ENCODE data around the gene BMPR1A. TPM values are rescaled to one million over a fixed set of nuclear protein-coding genes. Genes with fewer than 3 reads are reported as not detected.

Gene BMPR1A
- total and polyA plus RNA-seq, 2 experiments from 2014 or later = 14.2 to 82.5 TPM

GRCh38 chr10:86953747-86954680 is 197.6 kb downstream of the BMPR1A start:
- Mint-ChIP-seq H3K36me3 (ENCODE audit: low read depth) (peaks cover 39% of the 10 kb centered on the region), H3K4me1 (peaks cover 54% of the 10 kb centered on the region), H3K9me3 (peaks cover 38% of the 10 kb centered on the region), H3K27me3 (ENCODE audit: insufficient read depth, low read depth, poor library complexity) (peaks cover 26% of the 10 kb centered on the region), H3K27ac (peak overlapping the region; percentile 95), H3K4me3 (peak overlapping the region; percentile 54)
- peaks cover 14% of the 10 kb centered on the region; the same call in 1 of the 2 replicates for H3K36me3 ChIP-seq (ENCODE audit: insufficient read depth)
- no peaks in the 10 kb centered on the region for H3K27me3 ChIP-seq (ENCODE audit: insufficient read depth)
- ATAC-seq (peak; percentile 85), DNase-seq (ENCODE audit: low spot score) (peak; percentile 98)
- TF ChIP-seq NANOG (IDR thresholded peaks at IDR 0.05; ENCODE audit: borderline replicate concordance) = no peak
- peak; percentile 84; the same call in 1 of the 2 replicates for TF ChIP-seq ZNF114 (CRISPR knock-in tag; IDR thresholded peaks at IDR 0.05)
- peak; percentile 68; the same call in 1 of the 2 replicates for TF ChIP-seq CREB1 (CRISPR knock-in tag; IDR thresholded peaks at IDR 0.05; ENCODE audit: low read depth)
- TF ChIP-seq, protein P1, sequence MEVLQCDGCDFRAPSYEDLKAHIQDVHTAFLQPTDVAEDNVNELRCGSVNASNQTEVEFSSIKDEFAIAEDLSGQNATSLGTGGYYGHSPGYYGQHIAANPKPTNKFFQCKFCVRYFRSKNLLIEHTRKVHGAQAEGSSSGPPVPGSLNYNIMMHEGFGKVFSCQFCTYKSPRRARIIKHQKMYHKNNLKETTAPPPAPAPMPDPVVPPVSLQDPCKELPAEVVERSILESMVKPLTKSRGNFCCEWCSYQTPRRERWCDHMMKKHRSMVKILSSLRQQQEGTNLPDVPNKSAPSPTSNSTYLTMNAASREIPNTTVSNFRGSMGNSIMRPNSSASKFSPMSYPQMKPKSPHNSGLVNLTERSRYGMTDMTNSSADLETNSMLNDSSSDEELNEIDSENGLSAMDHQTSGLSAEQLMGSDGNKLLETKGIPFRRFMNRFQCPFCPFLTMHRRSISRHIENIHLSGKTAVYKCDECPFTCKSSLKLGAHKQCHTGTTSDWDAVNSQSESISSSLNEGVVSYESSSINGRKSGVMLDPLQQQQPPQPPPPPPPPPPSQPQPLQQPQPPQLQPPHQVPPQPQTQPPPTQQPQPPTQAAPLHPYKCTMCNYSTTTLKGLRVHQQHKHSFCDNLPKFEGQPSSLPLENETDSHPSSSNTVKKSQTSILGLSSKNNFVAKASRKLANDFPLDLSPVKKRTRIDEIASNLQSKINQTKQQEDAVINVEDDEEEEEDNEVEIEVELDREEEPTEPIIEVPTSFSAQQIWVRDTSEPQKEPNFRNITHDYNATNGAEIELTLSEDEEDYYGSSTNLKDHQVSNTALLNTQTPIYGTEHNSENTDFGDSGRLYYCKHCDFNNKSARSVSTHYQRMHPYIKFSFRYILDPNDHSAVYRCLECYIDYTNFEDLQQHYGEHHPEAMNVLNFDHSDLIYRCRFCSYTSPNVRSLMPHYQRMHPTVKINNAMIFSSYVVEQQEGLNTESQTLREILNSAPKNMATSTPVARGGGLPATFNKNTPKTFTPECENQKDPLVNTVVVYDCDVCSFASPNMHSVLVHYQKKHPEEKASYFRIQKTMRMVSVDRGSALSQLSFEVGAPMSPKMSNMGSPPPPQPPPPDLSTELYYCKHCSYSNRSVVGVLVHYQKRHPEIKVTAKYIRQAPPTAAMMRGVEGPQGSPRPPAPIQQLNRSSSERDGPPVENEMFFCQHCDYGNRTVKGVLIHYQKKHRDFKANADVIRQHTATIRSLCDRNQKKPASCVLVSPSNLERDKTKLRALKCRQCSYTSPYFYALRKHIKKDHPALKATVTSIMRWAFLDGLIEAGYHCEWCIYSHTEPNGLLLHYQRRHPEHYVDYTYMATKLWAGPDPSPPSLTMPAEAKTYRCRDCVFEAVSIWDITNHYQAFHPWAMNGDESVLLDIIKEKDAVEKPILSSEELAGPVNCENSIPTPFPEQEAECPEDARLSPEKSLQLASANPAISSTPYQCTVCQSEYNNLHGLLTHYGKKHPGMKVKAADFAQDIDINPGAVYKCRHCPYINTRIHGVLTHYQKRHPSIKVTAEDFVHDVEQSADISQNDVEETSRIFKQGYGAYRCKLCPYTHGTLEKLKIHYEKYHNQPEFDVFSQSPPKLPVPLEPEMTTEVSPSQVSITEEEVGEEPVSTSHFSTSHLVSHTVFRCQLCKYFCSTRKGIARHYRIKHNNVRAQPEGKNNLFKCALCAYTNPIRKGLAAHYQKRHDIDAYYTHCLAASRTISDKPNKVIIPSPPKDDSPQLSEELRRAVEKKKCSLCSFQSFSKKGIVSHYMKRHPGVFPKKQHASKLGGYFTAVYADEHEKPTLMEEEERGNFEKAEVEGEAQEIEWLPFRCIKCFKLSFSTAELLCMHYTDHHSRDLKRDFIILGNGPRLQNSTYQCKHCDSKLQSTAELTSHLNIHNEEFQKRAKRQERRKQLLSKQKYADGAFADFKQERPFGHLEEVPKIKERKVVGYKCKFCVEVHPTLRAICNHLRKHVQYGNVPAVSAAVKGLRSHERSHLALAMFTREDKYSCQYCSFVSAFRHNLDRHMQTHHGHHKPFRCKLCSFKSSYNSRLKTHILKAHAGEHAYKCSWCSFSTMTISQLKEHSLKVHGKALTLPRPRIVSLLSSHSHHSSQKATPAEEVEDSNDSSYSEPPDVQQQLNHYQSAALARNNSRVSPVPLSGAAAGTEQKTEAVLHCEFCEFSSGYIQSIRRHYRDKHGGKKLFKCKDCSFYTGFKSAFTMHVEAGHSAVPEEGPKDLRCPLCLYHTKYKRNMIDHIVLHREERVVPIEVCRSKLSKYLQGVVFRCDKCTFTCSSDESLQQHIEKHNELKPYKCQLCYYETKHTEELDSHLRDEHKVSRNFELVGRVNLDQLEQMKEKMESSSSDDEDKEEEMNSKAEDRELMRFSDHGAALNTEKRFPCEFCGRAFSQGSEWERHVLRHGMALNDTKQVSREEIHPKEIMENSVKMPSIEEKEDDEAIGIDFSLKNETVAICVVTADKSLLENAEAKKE (CRISPR knock-in tag; IDR thresholded peaks at IDR 0.05) = peak; percentile 73
- TF ChIP-seq ZNF331 (CRISPR knock-in tag; IDR thresholded peaks at IDR 0.05; ENCODE audit: low read depth) = peak; percentile 19; the same call in 1 of the 2 replicates
- H3K79me2 ChIP-seq (replicated peaks; ENCODE audit: insufficient read depth) = no peaks in the 10 kb centered on the region
- H3K27ac ChIP-seq (ENCODE audit: low read depth) = peak overlapping the region; percentile 96
- no peaks in the 10 kb centered on the region for H3K9me2 ChIP-seq (ENCODE audit: insufficient read depth)
- peak overlapping the region; percentile 47 for H3K4me3 ChIP-seq
- H3F3A ChIP-seq (replicated peaks; ENCODE audit: low read depth) = peaks cover 15% of the 10 kb centered on the region
- peak overlapping the region; percentile 83; the same call in 1 of the 2 replicates for H2AFZ ChIP-seq
- peak overlapping the region; percentile 78 for H3K4me2 ChIP-seq
- no peaks in the 10 kb centered on the region for H4K20me1 ChIP-seq (replicated peaks; ENCODE audit: insufficient read depth)
- peaks cover 57% of the 10 kb centered on the region for H3K4me1 ChIP-seq (ENCODE audit: insufficient read depth)
